Neuronal stem cell (in vitro differentiated cells): ENCODE results near the gene TMEM184C.

Source experiments
- DNase-seq: peaks from one replicate; pipeline ENCODE4 v3.0.0-alpha.2; 2013; ENCODE audit warnings: low spot score
- H2AFZ ChIP-seq: one replicate; pipeline ENCODE4 v1.6.1; 2013; ENCODE audit warnings: mild to moderate bottlenecking, low read length, inconsistent platforms
- H2AK5ac ChIP-seq: 2 replicates; pipeline ENCODE4 v1.6.1; 2013; ENCODE audit warnings: low read depth, mild to moderate bottlenecking, inconsistent platforms, low read length, moderate library complexity, mixed read lengths
- H2BK120ac ChIP-seq: 2 replicates; pipeline ENCODE4 v1.6.1; 2013; ENCODE audit warnings: low read depth, mild to moderate bottlenecking, inconsistent platforms, low read length, moderate library complexity, mixed read lengths
- H2BK12ac ChIP-seq: one replicate; pipeline ENCODE4 v1.6.1; 2013; ENCODE audit warnings: low read length, inconsistent platforms
- H2BK15ac ChIP-seq: 2 replicates; pipeline ENCODE4 v1.6.1; 2013; ENCODE audit warnings: mild to moderate bottlenecking, low read length, inconsistent platforms, mixed read lengths
- H2BK5ac ChIP-seq: one replicate; pipeline ENCODE4 v1.6.1; 2013; ENCODE audit warnings: inconsistent platforms, mild to moderate bottlenecking, low read length, moderate library complexity
- H3K14ac ChIP-seq: one replicate; pipeline ENCODE4 v1.6.1; 2013; ENCODE audit warnings: low read length, inconsistent platforms
- H3K18ac ChIP-seq: 2 replicates; pipeline ENCODE4 v1.6.1; 2013; ENCODE audit warnings: low read length, inconsistent platforms
- H3K23ac ChIP-seq: 2 replicates; pipeline ENCODE4 v1.6.1; 2013; ENCODE audit warnings: low read depth, mild to moderate bottlenecking, mixed read lengths, low read length, inconsistent platforms; ENCODE audit not compliant: poor library complexity
- H3K27ac ChIP-seq: replicated peaks from 3 replicates; pipeline ENCODE4 v1.5.1; 2013; ENCODE audit warnings: low read length, inconsistent platforms
- H3K27me3 ChIP-seq, 3 experiments: 2 replicates each; pipeline ENCODE4 v1.6.1; 2013; ENCODE audit warnings: low read length in 3 of 3, mild to moderate bottlenecking in 2 of 3, inconsistent platforms in 1 of 3, low read depth in 1 of 3, mixed read lengths in 1 of 3, moderate library complexity in 1 of 3; ENCODE audit not compliant: control insufficient read depth in 3 of 3, insufficient read depth in 3 of 3
- H3K36me3 ChIP-seq, 2 donors: replicated peaks in 1 of 2; 2 replicates each; pipeline ENCODE4 v1.6.1; 2013; ENCODE audit warnings: low read length in 2 of 2; ENCODE audit not compliant: control insufficient read depth in 2 of 2, insufficient read depth in 2 of 2
- H3K4ac ChIP-seq: 2 replicates; pipeline ENCODE4 v1.6.1; 2013; ENCODE audit warnings: inconsistent platforms, mild to moderate bottlenecking, low read length, moderate library complexity
- H3K4me1 ChIP-seq, 2 donors: 1 replicate in 1 of 2; 2 replicates in 1 of 2; pipeline ENCODE4 v1.6.1; 2013; ENCODE audit warnings: low read length in 2 of 2, low read depth in 1 of 2; ENCODE audit not compliant: control insufficient read depth in 2 of 2, insufficient read depth in 1 of 2
- H3K4me2 ChIP-seq: one replicate; pipeline ENCODE4 v1.6.1; 2013; ENCODE audit warnings: mild to moderate bottlenecking, low read length, inconsistent platforms; ENCODE audit not compliant: insufficient read depth, poor library complexity, severe bottlenecking
- H3K4me3 ChIP-seq, 2 donors: 2 replicates each; pipeline ENCODE4 v1.5.1; 2013; ENCODE audit warnings: low read length in 2 of 2, mild to moderate bottlenecking in 2 of 2, inconsistent platforms in 1 of 2, moderate library complexity in 1 of 2
- H3K79me1 ChIP-seq: one replicate; pipeline ENCODE4 v1.6.1; 2013; ENCODE audit warnings: low read depth, mild to moderate bottlenecking, inconsistent platforms, low read length, moderate library complexity
- H3K9ac ChIP-seq: one replicate; pipeline ENCODE4 v1.6.1; 2013; ENCODE audit warnings: mild to moderate bottlenecking, low read depth, low read length, inconsistent platforms; ENCODE audit not compliant: poor library complexity
- H3K9me3 ChIP-seq, 2 donors: replicated peaks in 1 of 2; 2 replicates each; pipeline versions ENCODE3 to v1.6.1; 2013; ENCODE audit warnings: low read length in 2 of 2, mild to moderate bottlenecking in 2 of 2, inconsistent platforms in 1 of 2, low read depth in 1 of 2, mixed read lengths in 1 of 2, moderate library complexity in 1 of 2; ENCODE audit not compliant: control insufficient read depth in 2 of 2, insufficient read depth in 1 of 2
- H4K8ac ChIP-seq: one replicate; pipeline ENCODE4 v1.6.1; 2013; ENCODE audit warnings: low read depth, mild to moderate bottlenecking, inconsistent platforms, low read length, moderate library complexity
- H4K91ac ChIP-seq: one replicate; pipeline ENCODE4 v1.6.1; 2013; ENCODE audit warnings: low read length, low read depth, mild to moderate bottlenecking, inconsistent platforms; ENCODE audit not compliant: poor library complexity
- WGBS, 2 donors: extraction: QIAGEN DNeasy Blood & Tissue Kit; methylation state at CpG; one replicate each; pipeline ENCODE4 v1.1.7; 2013; ENCODE audit warnings: missing lambda C conversion rate in 2 of 2, mixed read lengths in 1 of 2; ENCODE audit not compliant: insufficient read length in 2 of 2, insufficient replicate concordance in 1 of 2; ENCODE audit errors: extremely low coverage in 2 of 2; 5-methylcytosine and 5-hydroxymethylcytosine counted together

TMEM184C gene

GRCh38 chr4:147582386-147583060 lies 34.7 kb upstream of the TMEM184C start:
- Histone ChIP-seq H3K27ac (no peak overlapping the region), H2AFZ (no peak overlapping the region), H3K4me1 (peaks cover 0 to 3% of the 10 kb centered on the region in 2 donors), H3K9me3 (no peaks in the 10 kb centered on the region), H3K9ac (no peak overlapping the region), H3K18ac (no peak overlapping the region), H3K23ac (no peak overlapping the region), H2BK15ac (no peak overlapping the region), H4K8ac (no peak overlapping the region), H3K14ac (no peak overlapping the region), H3K4ac (no peak overlapping the region), H2BK12ac (no peak overlapping the region), H3K27me3 (no peaks in the 10 kb centered on the region), H3K4me2 (no peak overlapping the region), H3K36me3 (no peaks in the 10 kb centered on the region), H2BK120ac (no peak overlapping the region), H2BK5ac (no peak overlapping the region), H3K79me1 (no peaks in the 10 kb centered on the region), H4K91ac (no peak overlapping the region), H2AK5ac (no peak overlapping the region), H3K4me3 (no peak overlapping the region)
- DNase-seq: no peak

DNA sequence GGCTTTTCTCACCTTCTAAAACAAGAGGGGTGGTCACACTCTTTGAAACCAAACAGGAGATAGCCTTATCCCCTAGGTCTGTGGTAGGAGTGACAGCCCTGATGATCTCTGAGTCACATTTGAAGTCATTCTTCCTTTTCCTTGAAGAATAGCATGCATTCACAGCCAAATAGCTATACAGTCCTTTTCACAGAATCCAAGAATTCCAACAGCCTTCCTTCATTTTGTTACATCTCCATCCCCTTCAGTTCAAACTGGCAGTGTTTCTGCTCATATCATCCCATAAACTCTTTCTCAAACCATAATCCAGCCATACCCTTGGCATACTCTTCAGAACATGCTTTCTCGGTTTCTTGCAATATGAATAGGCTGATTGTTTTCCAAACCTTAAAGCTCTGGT lies 33.3 kb upstream of the TMEM184C start:
- Histone ChIP-seq H3K14ac (no peak overlapping the region), H3K4me3 (no peak overlapping the region), H3K27ac (no peak overlapping the region), H2AFZ (no peak overlapping the region), H2BK15ac (no peak overlapping the region), H2BK5ac (no peak overlapping the region), H4K91ac (no peak overlapping the region), H3K4me1 (peaks cover 0 to 3% of the 10 kb centered on the region in 2 donors), H3K9ac (no peak overlapping the region), H3K23ac (no peak overlapping the region), H4K8ac (no peak overlapping the region), H3K18ac (no peak overlapping the region), H3K36me3 (no peaks in the 10 kb centered on the region), H2BK120ac (no peak overlapping the region), H2BK12ac (no peak overlapping the region), H3K27me3 (no peaks in the 10 kb centered on the region), H2AK5ac (no peak overlapping the region), H3K79me1 (no peaks in the 10 kb centered on the region), H3K9me3 (no peaks in the 10 kb centered on the region), H3K4ac (no peak overlapping the region), H3K4me2 (no peak overlapping the region)
- no CpG with 5 or more reads among the region's 1 CpG for WGBS, 2 donors
- no peak for DNase-seq

DNA sequence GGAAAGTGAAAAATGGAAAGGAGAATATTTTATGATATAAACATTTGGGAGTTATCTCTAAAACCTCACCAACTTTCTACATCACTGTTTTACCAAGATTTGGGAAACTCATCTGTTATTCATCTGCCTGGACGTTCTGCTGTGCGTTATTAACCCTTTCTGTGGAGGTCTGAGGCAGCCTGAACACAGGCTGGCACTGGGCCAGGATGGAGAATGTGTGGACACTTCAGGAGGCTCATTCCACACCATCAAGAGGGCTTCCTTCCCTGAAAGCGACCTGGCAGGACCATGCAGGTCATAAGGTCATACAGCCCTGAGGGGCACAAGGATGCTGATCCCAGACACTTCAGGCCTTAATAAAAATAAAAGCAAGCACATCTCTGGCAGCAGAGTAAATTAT lies 31.2 kb upstream of the TMEM184C start:
- Histone ChIP-seq H3K27me3 (no peaks in the 10 kb centered on the region), H2BK12ac (no peak overlapping the region), H3K9me3 (no peaks in the 10 kb centered on the region), H3K14ac (no peak overlapping the region), H3K36me3 (no peaks in the 10 kb centered on the region), H2BK120ac (no peak overlapping the region), H3K9ac (no peak overlapping the region), H2BK5ac (no peak overlapping the region), H3K4me1 (peaks cover 0 to 3% of the 10 kb centered on the region in 2 donors), H3K23ac (no peak overlapping the region), H2AK5ac (no peak overlapping the region), H3K4me3 (no peak overlapping the region), H3K4me2 (no peak overlapping the region), H4K91ac (no peak overlapping the region), H3K4ac (no peak overlapping the region), H3K27ac (no peak overlapping the region), H3K18ac (no peak overlapping the region), H3K79me1 (no peaks in the 10 kb centered on the region), H2BK15ac (no peak overlapping the region), H2AFZ (no peak overlapping the region), H4K8ac (no peak overlapping the region)
- no CpG with 5 or more reads among the region's 3 CpGs for WGBS, 2 donors
- no peak for DNase-seq

DNA sequence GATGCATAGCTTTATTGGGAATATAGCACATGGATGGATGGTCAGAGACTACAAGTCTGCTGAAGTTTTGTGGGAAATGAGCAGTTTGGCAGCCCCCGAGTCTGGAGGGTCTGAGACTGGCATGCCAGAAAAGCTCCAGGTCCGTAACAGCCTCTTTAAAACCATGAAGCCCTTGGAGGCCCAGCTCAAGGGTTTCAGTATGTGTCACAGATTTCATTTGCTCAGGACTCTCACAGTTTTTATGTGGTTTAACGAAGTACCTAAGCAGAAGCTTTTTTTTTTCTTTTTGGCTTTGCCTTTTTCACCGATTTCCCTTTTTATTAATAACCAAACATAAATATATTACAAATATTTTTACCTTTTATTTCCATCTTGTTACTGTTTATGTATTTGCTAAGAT lies 30.6 kb upstream of the TMEM184C start:
- DNase-seq: no peak
- WGBS, 2 donors: 100% methylated on average over 1 of the region's 4 CpGs
- Histone ChIP-seq H2AK5ac (no peak overlapping the region), H3K23ac (no peak overlapping the region), H2AFZ (no peak overlapping the region), H2BK5ac (no peak overlapping the region), H3K4me3 (no peak overlapping the region), H3K27ac (no peak overlapping the region), H2BK120ac (no peak overlapping the region), H2BK15ac (no peak overlapping the region), H3K36me3 (no peaks in the 10 kb centered on the region), H3K4me1 (peaks cover 0 to 3% of the 10 kb centered on the region in 2 donors), H3K79me1 (no peaks in the 10 kb centered on the region), H4K91ac (no peak overlapping the region), H3K14ac (no peak overlapping the region), H3K4me2 (no peak overlapping the region), H3K27me3 (no peaks in the 10 kb centered on the region), H2BK12ac (no peak overlapping the region), H3K9ac (no peak overlapping the region), H3K4ac (no peak overlapping the region), H3K9me3 (no peaks in the 10 kb centered on the region), H3K18ac (no peak overlapping the region), H4K8ac (no peak overlapping the region)
